Measurements from ENCODE around the gene RPL22. TPM values are rescaled to one million over a fixed set of nuclear protein-coding genes. Genes with fewer than 3 reads are reported as not detected.

RPL22 gene
- total and polyA plus RNA-seq, 3 experiments from 2014 or later: 213 to 449 (median 397) TPM

DNA sequence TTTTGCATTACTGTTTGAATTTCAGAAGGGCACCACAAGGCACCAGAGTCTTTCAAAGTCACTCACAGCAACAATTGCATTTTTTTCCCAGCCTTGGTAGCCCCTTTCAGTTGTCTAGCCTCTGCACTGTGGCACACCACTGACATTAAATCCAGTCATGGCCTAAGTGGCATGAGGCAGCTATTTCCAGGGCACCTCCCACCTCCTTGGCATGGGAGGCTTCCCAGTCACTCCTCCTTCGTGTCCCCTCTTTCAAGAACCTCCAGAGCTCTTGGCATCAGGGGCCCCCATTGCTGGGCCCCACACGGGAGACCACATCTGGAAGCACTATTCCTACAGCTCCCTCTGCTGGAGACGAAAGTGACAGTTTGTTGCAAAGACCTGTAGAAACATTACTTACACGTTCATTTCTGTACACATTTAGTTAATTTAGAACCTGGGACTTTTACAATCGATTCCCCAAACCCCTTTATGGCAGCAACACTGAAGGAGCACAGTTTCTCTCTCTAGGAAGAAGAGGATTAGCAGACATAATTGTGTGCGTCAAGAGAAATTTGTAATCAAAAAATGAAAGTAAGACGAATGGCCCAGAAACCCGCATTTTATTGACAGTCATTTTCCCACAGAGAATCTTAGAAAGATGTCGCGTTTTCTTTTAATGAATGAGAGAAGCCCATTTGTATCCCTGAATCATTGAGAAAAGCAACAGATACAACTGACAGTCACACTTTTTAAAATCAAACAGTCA, 13.6 kb downstream of the RPL22 start:
- Histone ChIP-seq H3K27me3 (ENCODE audit: insufficient read depth, low read length, poor library complexity, severe bottlenecking) (no peaks in the 10 kb centered on the region), H3K4me3 (ENCODE audit: low read length) (no peak overlapping the region), H3K27ac (ENCODE audit: low read depth, low read length) (no peak overlapping the region), H3K36me3 (ENCODE audit: insufficient read depth, low read length) (peaks cover 28% of the 10 kb centered on the region), H3K9me3 (ENCODE audit: low read length) (no peaks in the 10 kb centered on the region), H3K4me1 (ENCODE audit: insufficient read depth, low read length) (no peaks in the 10 kb centered on the region)
- no peak for DNase-seq
- H3K36me3 Mint-ChIP-seq: peaks cover 9 to 59% (median 10%) of the 10 kb centered on the region in 3 donors
- peaks cover 8 to 10% of the 10 kb centered on the region in 2 donors for H3K27me3 Mint-ChIP-seq
- no peaks in the 10 kb centered on the region for H3K9me3 Mint-ChIP-seq
- POLR2A ChIA-PET: no interaction called here
- H3K4me1 Mint-ChIP-seq: peaks cover 34 to 47% (median 47%) of the 10 kb centered on the region in 3 donors
- H3K27ac Mint-ChIP-seq: peak overlapping the region in 2 of 8 donors; percentile 21 to 42
- H3K4me3 Mint-ChIP-seq: no peak overlapping the region
- CTCF ChIA-PET: interaction anchor here (1.1 kb wide), 2 partner anchors 8 to 57 kb away, joined by 3 read pairs; no protein-coding TSS in a partner anchor

- no peaks in the 10 kb centered on the region for H3K9me3 ChIP-seq (ENCODE audit: low read length)
- H3K4me1 ChIP-seq (ENCODE audit: insufficient read depth, low read length): no peaks in the 10 kb centered on the region
- peaks cover 22% of the 10 kb centered on the region for H3K36me3 ChIP-seq (ENCODE audit: insufficient read depth, low read length)
- peaks cover 35 to 49% (median 47%) of the 10 kb centered on the region in 3 donors for H3K4me1 Mint-ChIP-seq
- H3K9me3 Mint-ChIP-seq: no peaks in the 10 kb centered on the region
- no peak for DNase-seq
- H3K27me3 ChIP-seq (ENCODE audit: insufficient read depth, low read length, poor library complexity, severe bottlenecking): no peaks in the 10 kb centered on the region
- ChIA-PET CTCF (interaction anchor here (1.1 kb wide), 2 partner anchors 8 to 58 kb away, joined by 3 read pairs; no protein-coding TSS in a partner anchor), POLR2A (no interaction called here)
- H3K27ac ChIP-seq (ENCODE audit: low read depth, low read length): no peak overlapping the region
- H3K27ac Mint-ChIP-seq: no peak overlapping the region
- peaks cover 8 to 53% (median 9%) of the 10 kb centered on the region in 3 donors for H3K36me3 Mint-ChIP-seq
- H3K4me3 ChIP-seq (ENCODE audit: low read length): no peak overlapping the region
- peaks cover 11 to 13% of the 10 kb centered on the region in 2 donors for H3K27me3 Mint-ChIP-seq
- H3K4me3 Mint-ChIP-seq: no peak overlapping the region
Measured at GRCh38 chr1:6185151-6185550, 14.2 kb downstream of the RPL22 start.

DNA sequence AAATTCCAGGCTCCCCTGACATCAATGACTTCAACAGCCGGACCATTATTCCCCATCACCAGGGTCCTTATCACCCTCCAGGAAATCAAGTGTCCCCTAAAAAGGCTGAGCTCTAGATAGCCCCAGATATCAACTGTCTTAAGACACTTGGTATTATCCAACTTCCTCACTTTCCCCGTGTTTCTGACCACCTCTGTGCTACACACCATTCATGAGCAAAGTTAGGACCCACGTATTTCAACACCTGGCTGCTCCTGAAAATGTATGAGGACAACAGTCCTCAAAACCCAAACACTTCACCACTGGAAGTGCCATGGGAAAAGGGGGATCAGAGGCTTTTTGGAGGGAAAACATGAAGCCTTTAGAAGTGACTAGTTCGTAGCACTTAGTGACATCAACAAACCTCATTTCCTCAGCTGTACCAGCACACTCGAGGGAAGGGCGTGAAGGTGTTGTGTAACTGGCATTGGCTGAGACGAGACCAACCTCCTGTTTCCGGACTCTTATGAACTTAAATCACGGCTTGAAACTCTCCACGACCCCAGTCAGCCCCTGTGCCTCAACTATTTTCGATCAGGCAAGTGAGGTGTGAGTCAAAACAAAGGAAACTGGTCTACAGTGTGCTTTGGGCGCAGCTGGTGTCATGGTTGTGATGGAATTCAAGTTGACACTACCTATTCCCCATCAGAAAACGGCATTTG, 15.2 kb downstream of the RPL22 start:
- Mint-ChIP-seq H3K4me3 (no peak overlapping the region), H3K36me3 (peaks cover 4 to 45% (median 6%) of the 10 kb centered on the region in 3 donors), H3K27ac (peak overlapping the region in 2 of 8 donors; percentile 38), H3K4me1 (peaks cover 32 to 44% (median 42%) of the 10 kb centered on the region in 3 donors), H3K9me3 (no peaks in the 10 kb centered on the region), H3K27me3 (peaks cover 11 to 13% of the 10 kb centered on the region in 2 donors)
- H3K27me3 ChIP-seq (ENCODE audit: insufficient read depth, low read length, poor library complexity, severe bottlenecking): no peaks in the 10 kb centered on the region
- H3K4me1 ChIP-seq (ENCODE audit: insufficient read depth, low read length): no peaks in the 10 kb centered on the region
- no peaks in the 10 kb centered on the region for H3K9me3 ChIP-seq (ENCODE audit: low read length)
- no peak overlapping the region for H3K4me3 ChIP-seq (ENCODE audit: low read length)
- DNase-seq: no peak
- ChIA-PET CTCF (no interaction called here), POLR2A (no interaction called here)
- peaks cover 16% of the 10 kb centered on the region for H3K36me3 ChIP-seq (ENCODE audit: insufficient read depth, low read length)
- no peak overlapping the region for H3K27ac ChIP-seq (ENCODE audit: low read depth, low read length)

- H3K27ac Mint-ChIP-seq: peak overlapping the region in 3 of 8 donors; percentile 10 to 38 (median 26)
- POLR2A ChIA-PET: no interaction called here
- H3K4me1 Mint-ChIP-seq: peaks cover 32 to 44% (median 42%) of the 10 kb centered on the region in 3 donors
- H3K9me3 ChIP-seq (ENCODE audit: low read length): no peaks in the 10 kb centered on the region
- H3K36me3 Mint-ChIP-seq: peaks cover 4 to 39% (median 6%) of the 10 kb centered on the region in 3 donors
- CTCF ChIA-PET: no interaction called here
- DNase-seq: no peak
- peaks cover 16 to 17% of the 10 kb centered on the region in 2 donors for H3K27me3 Mint-ChIP-seq
- no peak overlapping the region for H3K4me3 ChIP-seq (ENCODE audit: low read length)
- H3K4me3 Mint-ChIP-seq: no peak overlapping the region
- H3K27me3 ChIP-seq (ENCODE audit: insufficient read depth, low read length, poor library complexity, severe bottlenecking): peaks cover 2% of the 10 kb centered on the region
- H3K9me3 Mint-ChIP-seq: no peaks in the 10 kb centered on the region
- peaks cover 10% of the 10 kb centered on the region for H3K36me3 ChIP-seq (ENCODE audit: insufficient read depth, low read length)
- no peak overlapping the region for H3K27ac ChIP-seq (ENCODE audit: low read depth, low read length)
- no peaks in the 10 kb centered on the region for H3K4me1 ChIP-seq (ENCODE audit: insufficient read depth, low read length)
Measured at GRCh38 chr1:6183520-6183989, 15.8 kb downstream of the RPL22 start.

DNA sequence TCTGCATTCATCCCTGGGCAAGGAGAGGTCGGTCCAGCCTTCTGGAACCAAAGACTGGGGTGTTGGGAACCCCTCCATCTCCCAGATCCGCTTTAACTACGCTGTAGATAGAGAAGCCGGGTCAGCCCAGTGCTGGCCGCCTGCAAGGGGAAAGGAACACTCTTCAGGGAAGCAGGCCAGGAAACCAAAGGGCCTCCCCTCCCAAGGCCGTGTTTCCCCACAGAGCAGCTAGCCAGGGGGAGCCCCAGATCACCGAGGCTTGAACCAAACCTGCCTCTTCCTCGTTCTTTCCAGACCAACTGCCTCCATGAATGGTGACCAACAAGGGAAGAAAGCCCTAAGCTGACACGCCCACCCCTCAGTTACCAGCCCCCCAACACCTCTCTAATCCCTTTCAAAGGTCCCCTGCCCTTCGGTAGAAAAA, 18.0 kb downstream of the RPL22 start:
- ChIA-PET CTCF (no interaction called here), POLR2A (no interaction called here)
- H3K4me3 ChIP-seq (ENCODE audit: low read length): no peak overlapping the region
- H3K4me1 ChIP-seq (ENCODE audit: insufficient read depth, low read length): no peaks in the 10 kb centered on the region
- H3K27ac ChIP-seq (ENCODE audit: low read depth, low read length): no peak overlapping the region
- peak in 1 of 5 donors; percentile 32 for DNase-seq
- Mint-ChIP-seq H3K9me3 (peaks cover 0 to 3% (median 0%) of the 10 kb centered on the region in 5 donors), H3K4me3 (peak overlapping the region; percentile 24 to 87 (median 69)), H3K4me1 (peaks cover 31 to 44% (median 42%) of the 10 kb centered on the region in 3 donors), H3K27me3 (peaks cover 29 to 36% of the 10 kb centered on the region in 2 donors), H3K36me3 (peaks cover 4 to 22% (median 5%) of the 10 kb centered on the region in 3 donors), H3K27ac (peak overlapping the region in 1 of 8 donors; percentile 40)
- no peaks in the 10 kb centered on the region for H3K9me3 ChIP-seq (ENCODE audit: low read length)
- H3K27me3 ChIP-seq (ENCODE audit: insufficient read depth, low read length, poor library complexity, severe bottlenecking): peaks cover 13% of the 10 kb centered on the region
- no peaks in the 10 kb centered on the region for H3K36me3 ChIP-seq (ENCODE audit: insufficient read depth, low read length)

- peak overlapping the region in 3 of 8 donors; percentile 24 to 43 (median 40) for H3K27ac Mint-ChIP-seq
- H3K4me1 Mint-ChIP-seq: peaks cover 29 to 41% (median 40%) of the 10 kb centered on the region in 3 donors
- DNase-seq: peak in 1 of 5 donors; percentile 45
- H3K36me3 Mint-ChIP-seq: peaks cover 1 to 18% (median 2%) of the 10 kb centered on the region in 3 donors
- H3K27ac ChIP-seq (ENCODE audit: low read depth, low read length): no peak overlapping the region
- H3K9me3 ChIP-seq (ENCODE audit: low read length): no peaks in the 10 kb centered on the region
- H3K27me3 Mint-ChIP-seq: peaks cover 29 to 37% of the 10 kb centered on the region in 2 donors
- POLR2A ChIA-PET: no interaction called here
- no peak overlapping the region for H3K4me3 ChIP-seq (ENCODE audit: low read length)
- H3K9me3 Mint-ChIP-seq: peaks cover 0 to 3% (median 0%) of the 10 kb centered on the region in 5 donors
- no peaks in the 10 kb centered on the region for H3K36me3 ChIP-seq (ENCODE audit: insufficient read depth, low read length)
- CTCF ChIA-PET: no interaction called here
- no peaks in the 10 kb centered on the region for H3K4me1 ChIP-seq (ENCODE audit: insufficient read depth, low read length)
- H3K4me3 Mint-ChIP-seq: peak overlapping the region; percentile 24 to 87 (median 69)
- peaks cover 13% of the 10 kb centered on the region for H3K27me3 ChIP-seq (ENCODE audit: insufficient read depth, low read length, poor library complexity, severe bottlenecking)
Measured at GRCh38 chr1:6180707-6181311, 18.6 kb downstream of the RPL22 start.

DNA sequence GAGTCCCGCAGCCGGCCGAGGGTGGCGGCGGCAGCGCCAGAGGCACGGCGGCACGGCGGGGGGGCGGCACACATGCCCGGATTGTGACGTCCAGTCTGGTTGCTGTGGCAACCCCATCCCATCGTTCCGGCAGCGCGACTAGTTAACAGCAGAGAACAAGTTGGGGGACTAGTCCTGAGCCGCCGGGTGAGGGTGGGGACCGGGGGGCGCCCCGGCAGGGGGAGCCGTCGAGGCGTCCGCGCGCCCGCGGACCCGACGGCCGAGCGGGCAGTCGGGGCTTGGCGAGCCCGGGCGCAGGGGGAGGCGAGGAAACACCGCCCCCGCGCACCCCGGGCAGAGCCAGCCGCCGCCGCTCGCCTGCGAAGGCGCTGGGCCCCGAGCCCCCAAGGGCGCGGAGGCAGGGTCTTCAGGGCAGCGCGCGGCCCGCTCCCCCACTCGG, 19.1 kb downstream of the RPL22 start, which contains the start of gene CHD5:
Gene CHD5, minus strand, starts transcription at position 54 of the 439 bp plus-strand sequence. CDS start 298 bp downstream, outside the sequence.
- Histone ChIP-seq H3K27ac (ENCODE audit: low read depth, low read length) (no peak within 1 kb of the TSS), H3K4me1 (ENCODE audit: insufficient read depth, low read length) (no peaks in the 10 kb centered on the region), H3K36me3 (ENCODE audit: insufficient read depth, low read length) (no peaks in the 10 kb centered on the region), H3K27me3 (ENCODE audit: insufficient read depth, low read length, poor library complexity, severe bottlenecking) (peaks cover 13% of the 10 kb centered on the region), H3K9me3 (ENCODE audit: low read length) (no peaks in the 10 kb centered on the region), H3K4me3 (ENCODE audit: low read length) (no peak within 1 kb of the TSS)
- H3K36me3 Mint-ChIP-seq: peaks cover 0 to 13% (median 2%) of the 10 kb centered on the region in 3 donors
- peak within 1 kb of the TSS; percentile 24 to 87 (median 69) for H3K4me3 Mint-ChIP-seq
- peak in 2 of 5 donors; percentile 14 to 51 for DNase-seq
- H3K27me3 Mint-ChIP-seq: peaks cover 29 to 37% of the 10 kb centered on the region in 2 donors
- peaks cover 0 to 3% (median 0%) of the 10 kb centered on the region in 5 donors for H3K9me3 Mint-ChIP-seq
- CTCF ChIA-PET: no interaction called here
- POLR2A ChIA-PET: no interaction called here
- H3K4me1 Mint-ChIP-seq: peaks cover 27 to 39% (median 39%) of the 10 kb centered on the region in 3 donors
- peak within 1 kb of the TSS in 3 of 8 donors; percentile 24 to 43 (median 40) for H3K27ac Mint-ChIP-seq
